ENCODE results near the gene UBXN7.

GRCh38 chr3:196454935-196455334 lies 22.7 kb upstream of the UBXN7 start:
- no peak for TF ChIP-seq EZH2phosphoT487 (IDR thresholded peaks at IDR 0.05; ENCODE audit: insufficient read depth, low read depth)
- TF ChIP-seq EZH2 (IDR thresholded peaks at IDR 0.05; ENCODE audit: insufficient read depth, poor library complexity, severe bottlenecking), result no peak

Measured in GM23248 (cell line).